GM21717 (cell line): ENCODE results near the gene DHDDS.
"Not testable (repeated sequence)": the region's sequence is repeated elsewhere in the genome, so short reads cannot be mapped to it uniquely, and the experiment has no call there.

Experiments used
- ATAC-seq: cut with Tn5 transposase; IDR thresholded peaks from one replicate; pipeline ENCODE4 v1.9.1; 2021; ENCODE audit warnings: mild to moderate bottlenecking, moderate library complexity; ENCODE audit not compliant: unreplicated experiment

DHDDS gene, protein sequence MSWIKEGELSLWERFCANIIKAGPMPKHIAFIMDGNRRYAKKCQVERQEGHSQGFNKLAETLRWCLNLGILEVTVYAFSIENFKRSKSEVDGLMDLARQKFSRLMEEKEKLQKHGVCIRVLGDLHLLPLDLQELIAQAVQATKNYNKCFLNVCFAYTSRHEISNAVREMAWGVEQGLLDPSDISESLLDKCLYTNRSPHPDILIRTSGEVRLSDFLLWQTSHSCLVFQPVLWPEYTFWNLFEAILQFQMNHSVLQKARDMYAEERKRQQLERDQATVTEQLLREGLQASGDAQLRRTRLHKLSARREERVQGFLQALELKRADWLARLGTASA

DNA sequence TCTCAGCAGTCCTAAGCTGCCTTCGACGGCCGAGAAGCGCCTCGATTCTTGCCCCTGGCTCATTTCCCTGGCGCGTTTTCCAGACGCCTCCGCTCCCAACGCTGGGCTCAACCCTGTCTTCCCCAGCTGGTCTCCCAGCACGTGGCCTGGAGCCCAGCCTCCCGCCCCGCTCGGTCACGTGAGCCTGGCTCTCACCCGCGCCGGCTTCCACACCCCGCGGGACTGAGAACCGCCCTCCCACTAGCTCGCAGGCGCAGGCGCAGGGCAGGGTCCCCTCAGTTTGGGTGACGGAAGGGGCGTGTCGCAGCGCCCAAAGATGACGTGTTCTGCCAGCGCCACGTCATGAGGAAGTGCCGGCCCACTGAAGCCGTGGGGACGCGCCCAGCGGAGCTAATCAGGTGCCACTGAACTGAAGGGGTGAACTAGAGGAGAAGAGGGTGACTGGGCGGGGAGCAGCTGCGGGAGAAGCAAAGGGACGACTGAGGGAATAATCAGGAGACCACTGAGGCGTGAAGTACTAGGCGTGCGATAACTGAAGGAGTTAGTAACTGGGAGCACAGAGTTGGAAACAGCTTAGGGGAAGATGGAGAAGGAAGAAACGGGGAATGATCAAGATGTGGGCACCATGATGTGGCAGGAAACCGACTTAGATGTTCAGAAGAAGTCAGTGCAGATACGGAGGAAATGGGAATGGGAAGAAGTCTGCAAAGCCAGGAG lies at the start of gene DHDDS:
TSS of gene DHDDS (plus strand) at position 343 of the 717 bp plus-strand sequence. CDS start 625 bp downstream, outside the sequence.
- ATAC-seq: peak; percentile 86

DNA sequence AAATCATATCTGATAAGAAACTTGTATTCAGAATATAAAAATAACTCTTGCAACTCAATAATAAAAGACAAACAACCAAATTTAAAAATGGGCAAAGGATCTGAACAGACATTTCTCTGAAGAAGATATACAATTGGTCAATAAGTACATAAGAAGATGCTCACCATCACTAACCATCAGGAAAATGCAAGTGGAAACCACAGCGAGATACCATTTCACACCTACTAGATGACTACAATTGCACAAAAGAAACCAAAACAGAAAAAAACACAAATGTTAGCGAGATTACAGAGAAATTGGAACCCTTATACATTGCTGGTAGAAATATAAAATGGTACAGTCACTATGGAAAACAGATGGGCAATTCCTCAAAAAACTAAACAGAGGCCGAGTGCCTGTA lies 48.0 kb upstream of the DHDDS start:
- no peak for ATAC-seq

GRCh38 chr1:26385063-26385462 lies 47.1 kb upstream of the DHDDS start:
- ATAC-seq: not testable (repeated sequence)

DNA sequence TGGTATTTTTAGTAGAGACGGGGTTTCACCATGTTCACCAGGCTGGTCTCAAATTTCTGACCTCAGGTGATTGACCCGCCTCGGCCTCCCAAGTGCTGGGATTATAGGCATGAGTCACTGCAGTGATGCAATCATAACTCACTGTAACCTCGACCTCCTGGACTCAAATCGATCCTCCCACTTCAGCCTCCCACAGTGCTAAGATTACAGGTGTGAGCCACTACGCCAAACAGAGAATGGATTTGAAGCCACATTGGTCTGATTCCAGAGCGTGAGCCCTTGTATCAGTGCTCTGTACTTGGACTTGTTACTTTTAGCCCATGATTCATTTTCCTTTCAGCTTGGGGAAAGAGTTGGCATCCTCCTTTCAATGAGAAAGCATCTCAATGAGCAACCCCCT lies 44.7 kb upstream of the DHDDS start:
- no peak for ATAC-seq

GRCh38 chr1:26388791-26389445 lies 43.2 kb upstream of the DHDDS start:
- ATAC-seq: no peak

DNA sequence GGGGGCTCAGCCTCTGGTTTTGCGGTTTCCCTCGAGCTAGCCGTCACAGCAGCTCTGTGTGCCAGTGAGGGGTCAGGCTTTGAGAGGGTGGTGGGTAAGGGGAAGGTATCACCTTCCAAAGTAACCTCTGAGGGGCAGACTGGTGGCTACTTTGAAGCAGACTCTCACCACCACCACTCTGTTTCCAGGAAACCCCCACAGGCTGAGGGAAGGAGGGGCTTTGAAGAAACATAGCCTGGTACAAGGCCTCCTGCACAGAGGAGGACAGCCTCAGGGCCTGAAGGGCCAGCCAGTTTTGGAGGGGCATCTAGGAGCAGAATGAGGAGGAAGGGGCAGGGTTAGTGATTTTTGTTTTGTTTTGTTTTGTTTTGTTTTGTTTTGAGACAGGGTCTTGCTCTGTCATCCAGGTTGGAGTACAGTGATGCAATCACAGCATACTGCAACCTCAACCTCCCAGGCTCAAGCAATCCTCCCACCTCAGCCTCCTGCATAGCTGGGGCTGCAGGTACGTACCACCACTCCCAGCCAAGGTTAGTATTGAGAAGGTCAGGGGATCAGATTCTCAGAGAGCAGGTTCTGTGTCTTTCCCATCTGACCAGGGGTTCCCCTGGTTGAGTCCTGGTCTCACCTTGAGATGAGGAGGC lies 42.4 kb upstream of the DHDDS start:
- ATAC-seq: no peak

GRCh38 chr1:26391450-26391849 lies 40.7 kb upstream of the DHDDS start:
- ATAC-seq: no peak

- no peak for ATAC-seq
Measured at GRCh38 chr1:26395754-26396153, 36.4 kb upstream of the DHDDS start.

- ATAC-seq: no peak
Measured at GRCh38 chr1:26399034-26399433, 33.1 kb upstream of the DHDDS start.

DNA sequence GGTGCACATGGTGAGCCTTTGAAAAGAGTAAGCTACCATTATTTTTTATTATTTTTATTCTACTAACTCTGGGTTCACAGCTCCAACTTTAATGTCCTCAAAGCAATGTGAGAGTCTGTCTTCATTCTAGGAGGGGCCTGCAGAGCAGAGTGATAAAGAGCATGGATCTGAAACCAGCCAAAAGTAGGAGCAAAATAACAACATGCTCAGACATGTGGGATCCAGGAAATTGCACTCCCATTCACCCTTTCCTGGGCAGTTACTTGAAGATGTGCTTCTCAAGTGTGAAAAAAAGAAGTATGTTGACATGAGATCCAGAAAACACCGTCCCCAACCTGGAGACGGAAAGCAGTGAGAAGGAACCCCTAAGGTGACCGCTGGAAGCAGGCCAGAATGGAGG lies 30.2 kb upstream of the DHDDS start:
- no peak for ATAC-seq

DNA sequence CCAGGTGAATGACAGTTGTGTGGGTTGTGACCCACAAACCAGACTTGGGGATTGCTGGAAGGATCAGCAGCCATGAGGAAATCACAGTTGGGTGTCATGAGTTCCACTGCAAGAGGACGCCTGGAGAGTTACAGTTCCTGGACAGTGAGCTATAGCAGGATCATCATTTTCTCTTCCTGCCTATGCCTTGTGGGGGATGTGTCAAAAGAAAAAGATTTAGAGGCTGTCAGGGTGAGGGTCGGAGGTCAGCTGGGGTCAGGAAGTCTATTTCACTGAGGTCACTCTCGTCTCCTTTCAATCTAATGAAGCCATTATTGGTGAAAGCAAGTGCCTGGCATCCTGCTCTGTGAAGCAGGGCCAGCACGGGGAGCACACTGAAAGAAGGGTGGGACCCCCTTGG lies 28.5 kb upstream of the DHDDS start:
- no peak for ATAC-seq

- ATAC-seq: no peak
Measured at GRCh38 chr1:26404641-26405040, 27.5 kb upstream of the DHDDS start.

GRCh38 chr1:26405281-26405915 lies 26.7 kb upstream of the DHDDS start:
- no peak for ATAC-seq

DNA sequence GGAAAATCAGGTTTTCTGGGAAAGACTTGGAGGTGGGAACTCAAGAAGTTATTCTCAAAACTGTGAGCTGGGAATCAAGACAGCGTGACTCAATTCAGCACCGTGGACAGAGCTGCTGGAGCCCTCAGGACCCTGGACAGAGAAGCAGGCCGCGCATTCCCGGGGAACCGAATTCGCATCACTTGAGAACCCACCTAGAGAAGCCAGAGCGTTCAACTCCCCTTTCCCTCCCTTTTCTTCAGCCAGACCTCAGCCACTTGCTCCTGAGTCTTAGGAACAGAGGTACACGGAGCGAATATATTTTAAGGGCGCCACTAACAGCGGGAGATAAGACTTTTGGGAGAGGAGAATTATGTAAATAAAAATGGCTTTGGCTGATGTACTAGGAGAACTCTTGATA lies 23.5 kb upstream of the DHDDS start:
- no peak for ATAC-seq

- ATAC-seq: no peak
Measured at GRCh38 chr1:26409191-26409807, 22.8 kb upstream of the DHDDS start.

DNA sequence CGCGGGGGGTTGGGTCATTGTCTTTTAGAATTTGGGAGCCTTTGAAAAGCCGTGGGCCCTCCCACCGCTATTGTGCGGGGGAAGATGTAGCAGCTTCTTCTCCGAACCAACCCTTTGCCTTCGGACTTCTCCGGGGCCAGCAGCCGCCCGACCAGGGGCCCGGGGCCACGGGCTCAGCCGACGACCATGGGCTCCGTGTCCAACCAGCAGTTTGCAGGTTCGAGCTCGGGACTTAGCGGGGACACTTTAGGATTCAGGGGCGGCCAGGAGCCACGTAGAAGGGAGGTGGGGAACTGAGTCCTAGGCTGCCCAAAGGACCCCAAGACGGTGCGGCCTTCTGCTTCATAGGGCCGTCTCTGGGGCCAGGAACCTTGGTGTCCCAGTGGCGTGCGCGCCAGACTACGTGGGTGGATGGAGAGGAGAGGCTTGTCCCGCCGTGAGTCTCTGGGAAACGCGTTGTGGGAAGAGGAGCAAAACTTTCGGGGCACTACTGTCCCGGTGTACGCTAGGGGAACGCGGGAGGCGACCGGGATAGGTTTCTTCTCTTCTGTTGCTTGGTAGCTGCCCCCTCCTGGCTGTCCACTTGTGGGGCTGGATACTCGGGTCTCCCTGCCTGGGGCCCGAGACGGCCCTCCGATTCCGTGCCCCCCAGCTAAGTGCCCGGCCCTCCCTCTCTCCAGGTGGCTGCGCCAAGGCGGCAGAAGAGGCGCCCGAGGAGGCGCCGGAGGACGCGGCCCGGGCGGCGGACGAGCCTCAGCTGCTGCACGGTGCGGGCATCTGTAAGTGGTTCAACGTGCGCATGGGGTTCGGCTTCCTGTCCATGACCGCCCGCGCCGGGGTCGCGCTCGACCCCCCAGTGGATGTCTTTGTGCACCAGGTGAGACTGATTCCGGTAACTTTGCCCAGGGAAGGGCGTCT lies 21.2 kb upstream of the DHDDS start, which contains the start of gene LIN28A:
TSS of gene LIN28A (plus strand) at position 112 of the 918 bp plus-strand sequence. CDS start at position 187, 75 bp downstream.
- no peak for ATAC-seq

DNA sequence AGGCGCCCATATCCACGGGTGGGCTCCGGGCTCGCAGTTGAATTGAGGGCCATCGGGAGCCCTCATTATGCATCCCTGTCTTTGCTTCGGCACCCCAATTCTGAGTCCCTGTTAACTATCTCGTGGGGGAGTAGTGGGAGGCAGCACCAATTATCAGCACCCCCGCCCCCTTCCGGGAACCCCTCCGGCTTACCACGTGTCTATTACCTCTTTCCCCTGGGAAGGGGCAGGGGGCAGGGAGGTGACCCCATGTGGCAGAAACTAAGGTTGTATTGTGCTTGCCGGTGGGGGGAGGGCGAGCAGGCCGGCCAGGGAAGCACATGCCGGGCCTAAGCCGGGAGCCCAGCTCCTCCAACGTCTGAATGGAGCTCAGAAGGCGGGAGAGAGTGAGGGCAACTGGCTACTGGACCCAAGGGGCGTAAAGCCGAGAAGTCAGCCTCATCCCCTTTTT lies 20.5 kb upstream of the DHDDS start:
- no peak for ATAC-seq

GRCh38 chr1:26412180-26412840 lies 19.8 kb upstream of the DHDDS start:
- no peak for ATAC-seq

DNA sequence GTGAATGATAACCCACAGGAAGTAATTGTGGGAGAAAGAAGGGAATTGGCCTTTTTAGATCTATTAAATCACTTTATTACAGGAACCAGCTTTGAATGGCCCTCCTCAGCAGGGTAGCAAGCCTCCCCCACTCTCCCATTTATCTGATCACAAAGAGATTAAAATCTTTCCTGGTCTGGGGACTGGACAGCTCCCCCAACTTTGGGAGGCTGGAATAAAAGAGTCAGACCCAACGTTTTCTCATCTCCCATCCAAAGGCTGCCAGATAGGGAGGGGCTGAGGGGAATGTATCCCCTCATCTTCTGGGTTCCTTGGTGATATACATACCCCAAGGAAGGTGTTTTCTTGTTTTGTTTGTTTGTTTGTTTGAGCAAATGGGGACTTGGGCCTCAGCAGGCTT lies 19.1 kb upstream of the DHDDS start:
- no peak for ATAC-seq
